ENCODE measurements around the gene TFF1.

TFF1 gene

GRCh38 chr21:42320791-42321190 is 45.5 kb downstream of the TFF1 start:
- no peak for DNase-seq (ENCODE audit: low spot score)
- TF ChIP-seq, protein P1, sequence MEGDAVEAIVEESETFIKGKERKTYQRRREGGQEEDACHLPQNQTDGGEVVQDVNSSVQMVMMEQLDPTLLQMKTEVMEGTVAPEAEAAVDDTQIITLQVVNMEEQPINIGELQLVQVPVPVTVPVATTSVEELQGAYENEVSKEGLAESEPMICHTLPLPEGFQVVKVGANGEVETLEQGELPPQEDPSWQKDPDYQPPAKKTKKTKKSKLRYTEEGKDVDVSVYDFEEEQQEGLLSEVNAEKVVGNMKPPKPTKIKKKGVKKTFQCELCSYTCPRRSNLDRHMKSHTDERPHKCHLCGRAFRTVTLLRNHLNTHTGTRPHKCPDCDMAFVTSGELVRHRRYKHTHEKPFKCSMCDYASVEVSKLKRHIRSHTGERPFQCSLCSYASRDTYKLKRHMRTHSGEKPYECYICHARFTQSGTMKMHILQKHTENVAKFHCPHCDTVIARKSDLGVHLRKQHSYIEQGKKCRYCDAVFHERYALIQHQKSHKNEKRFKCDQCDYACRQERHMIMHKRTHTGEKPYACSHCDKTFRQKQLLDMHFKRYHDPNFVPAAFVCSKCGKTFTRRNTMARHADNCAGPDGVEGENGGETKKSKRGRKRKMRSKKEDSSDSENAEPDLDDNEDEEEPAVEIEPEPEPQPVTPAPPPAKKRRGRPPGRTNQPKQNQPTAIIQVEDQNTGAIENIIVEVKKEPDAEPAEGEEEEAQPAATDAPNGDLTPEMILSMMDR (IDR thresholded peaks at IDR 0.05; ENCODE audit: extremely low read depth, missing control alignments): no peak

DNA sequence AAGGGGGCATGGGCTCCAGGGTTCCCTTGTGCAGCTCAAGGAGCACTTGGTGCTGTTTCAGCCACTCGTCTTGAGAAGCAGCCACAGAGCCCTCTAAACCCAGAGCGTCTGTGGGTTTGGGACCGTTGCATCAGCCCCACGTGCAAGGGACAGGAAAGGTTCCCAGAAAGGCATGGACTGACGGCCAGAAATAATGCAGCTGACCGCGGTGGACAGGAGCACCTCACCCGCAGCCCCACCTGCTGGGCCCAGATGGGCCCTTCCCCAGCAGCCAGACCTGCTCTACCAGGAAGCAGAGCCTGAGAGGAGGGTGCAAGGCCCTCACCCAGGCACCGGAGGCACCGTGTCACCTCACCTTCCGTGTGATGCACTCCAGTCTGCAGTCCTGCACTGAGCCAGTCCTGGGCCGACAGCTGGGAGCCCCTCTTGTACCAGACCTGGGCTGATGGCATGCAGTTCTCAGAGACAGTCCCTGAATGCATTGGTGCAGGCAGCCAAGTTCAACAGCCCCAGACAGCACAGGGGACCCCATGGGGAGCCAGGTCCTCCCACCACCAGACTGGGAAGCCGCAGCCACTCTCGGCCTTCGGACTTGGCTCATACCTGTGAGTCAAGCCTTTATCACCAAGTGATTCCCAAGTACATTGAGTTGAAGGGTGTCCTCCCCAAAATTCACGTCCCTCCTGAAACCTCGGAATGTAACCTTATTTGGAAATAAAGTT is 46.3 kb downstream of the TFF1 start:
- DNase-seq (ENCODE audit: low spot score): no peak
- TF ChIP-seq, protein P1 (IDR thresholded peaks at IDR 0.05; ENCODE audit: extremely low read depth, missing control alignments): no peak

DNA sequence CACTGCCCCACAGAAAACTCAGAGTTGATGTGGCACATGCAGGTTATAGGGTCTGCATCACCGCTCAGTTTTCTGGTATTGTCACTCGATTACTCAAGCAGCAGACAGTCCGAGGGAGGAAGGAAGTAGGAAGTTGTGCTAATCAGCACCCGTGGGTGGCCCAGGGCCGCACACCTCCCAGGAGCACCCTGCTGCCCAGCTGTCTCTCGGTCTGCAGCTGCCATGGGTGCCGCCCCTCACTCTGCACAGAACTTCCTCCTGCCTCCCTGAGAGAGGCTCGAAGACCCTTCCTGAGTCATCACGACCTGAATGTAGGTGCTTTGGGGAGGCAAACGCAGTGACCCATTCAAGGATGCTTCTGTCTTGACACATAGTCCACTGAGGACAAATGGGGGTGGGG is 47.0 kb downstream of the TFF1 start:
- peak; percentile 56 for DNase-seq (ENCODE audit: low spot score)

DNA sequence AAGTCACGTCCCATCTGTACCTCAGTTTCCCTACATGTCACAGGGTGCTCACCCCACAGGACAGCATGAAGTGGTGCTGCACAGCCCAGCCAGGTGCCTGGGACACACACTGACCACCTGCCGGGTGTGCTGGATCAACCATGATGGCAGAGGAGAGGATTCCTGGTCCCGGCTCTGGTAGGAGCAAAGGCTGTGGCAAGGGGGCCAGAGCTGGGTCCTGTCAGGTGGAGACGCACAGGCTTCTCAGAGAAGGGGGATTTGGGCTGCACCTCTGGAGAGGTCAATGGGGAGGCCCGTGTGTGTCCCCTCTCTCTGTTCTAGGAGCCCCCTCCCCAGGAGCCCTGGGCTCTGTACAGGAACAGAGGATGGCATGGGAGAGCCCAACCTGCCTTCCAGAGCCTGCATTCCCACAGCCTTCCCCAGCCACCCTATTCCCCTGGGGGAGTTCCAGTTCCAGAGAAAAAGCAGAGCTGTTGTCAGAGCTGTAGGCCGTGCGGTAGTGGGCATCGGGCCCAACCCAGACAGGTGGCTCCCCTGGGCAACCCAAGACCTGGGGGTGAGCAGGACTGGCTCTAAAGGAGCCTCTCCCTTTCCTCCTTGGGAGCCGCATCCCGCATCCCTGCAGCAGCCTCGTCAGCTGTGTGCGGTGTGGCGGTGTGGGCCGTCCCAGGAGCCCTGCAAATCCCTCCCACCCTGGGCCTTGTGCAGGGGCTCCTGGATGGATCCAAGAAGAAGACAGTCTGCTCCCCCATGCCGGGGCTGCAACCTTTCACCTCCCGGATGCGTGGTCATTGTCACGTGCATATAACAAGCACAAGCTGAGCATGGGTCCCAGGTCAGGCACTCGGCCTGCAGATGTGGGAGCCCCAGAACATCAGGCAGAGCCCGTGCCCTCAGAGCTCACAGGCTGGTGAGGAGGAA is 48.2 kb downstream of the TFF1 start:
- TF ChIP-seq, protein P1 (IDR thresholded peaks at IDR 0.05; ENCODE audit: extremely low read depth, missing control alignments): no peak
- no peak for DNase-seq (ENCODE audit: low spot score)

More for the DNA sequence above, 47.0 kb downstream of the TFF1 start:
- TF ChIP-seq, protein P1 (IDR thresholded peaks at IDR 0.05; ENCODE audit: extremely low read depth, missing control alignments): no peak

DNA sequence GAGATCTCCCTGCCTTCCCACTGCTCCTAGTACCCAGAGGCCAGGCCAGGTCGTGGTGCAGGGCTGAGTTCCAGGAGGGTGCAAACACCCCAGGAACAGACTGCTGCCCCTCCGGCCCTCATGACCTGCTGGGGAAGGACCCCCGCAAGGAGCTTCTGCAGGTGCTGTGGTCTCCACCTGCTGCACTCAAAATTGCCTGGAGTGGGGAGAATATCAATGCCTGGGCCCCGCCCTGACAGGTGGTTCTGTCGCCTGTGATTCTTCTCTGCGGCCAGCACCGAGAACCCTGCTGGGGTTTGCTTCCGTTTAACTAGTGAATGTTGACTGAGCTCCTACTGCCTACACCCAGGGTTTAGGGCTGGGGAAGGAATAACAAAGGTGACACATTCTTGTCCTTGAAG is 49.0 kb downstream of the TFF1 start:
- DNase-seq (ENCODE audit: low spot score): no peak
- TF ChIP-seq, protein P1 (IDR thresholded peaks at IDR 0.05; ENCODE audit: extremely low read depth, missing control alignments): no peak

DNA sequence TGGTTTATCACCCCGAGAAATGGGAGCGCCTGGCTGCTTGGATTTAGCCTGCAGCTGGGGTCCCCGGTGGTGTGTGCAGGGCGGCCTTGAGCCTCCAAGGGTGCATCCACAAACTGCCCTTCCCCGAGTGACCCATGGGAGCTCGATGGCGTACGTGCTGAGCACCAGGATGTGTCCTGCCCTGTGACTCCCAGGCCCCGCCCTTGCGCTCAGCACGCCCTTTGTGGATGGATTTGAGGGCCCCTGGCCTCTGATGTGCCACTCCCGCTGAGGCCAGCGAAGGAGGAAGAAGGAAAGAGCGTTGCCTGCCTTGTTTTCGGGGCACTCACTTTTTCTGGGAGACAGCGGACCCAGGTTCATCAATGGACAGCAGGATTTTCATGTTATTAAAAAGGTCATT is 49.4 kb downstream of the TFF1 start:
- TF ChIP-seq, protein P1 (IDR thresholded peaks at IDR 0.05; ENCODE audit: extremely low read depth, missing control alignments): no peak
- no peak for DNase-seq (ENCODE audit: low spot score)

- DNase-seq (ENCODE audit: low spot score): no peak
- TF ChIP-seq, protein P1 (IDR thresholded peaks at IDR 0.05; ENCODE audit: extremely low read depth, missing control alignments): no peak
Measured at GRCh38 chr21:42315296-42315891, 50.9 kb downstream of the TFF1 start, which contains the start of gene TFF3. Gene TFF3 (minus strand): TSS chr21:42315409. CDS start chr21:42315374, 35 bp downstream.
